OCI-LY1 (cell line): Measurements from ENCODE around the gene SPOCK1.

Source experiments
- H2AFZ ChIP-seq: fragments of 200-600 bp; sonication (generic), shearing (Covaris generic); 2 replicates; pipeline ENCODE4 v1.6.0; 2014; ENCODE audit warnings: antibody characterized with exemption, mild to moderate bottlenecking, low read length
- H3F3A ChIP-seq: fragments of 200-600 bp; sonication (generic), shearing (Covaris generic); 2 replicates; pipeline ENCODE4 v1.6.0; 2014; ENCODE audit warnings: mild to moderate bottlenecking, antibody characterized with exemption, low read length, moderate library complexity; ENCODE audit not compliant: insufficient read depth
- H3K27ac ChIP-seq: fragments of 200-600 bp; sonication (generic); 2 replicates; pipeline ENCODE4 v1.5.1; 2014; ENCODE audit warnings: low read length, mixed run types, mild to moderate bottlenecking, low read depth; ENCODE audit not compliant: poor library complexity, severe bottlenecking
- H3K27me3 ChIP-seq: fragments of 200-600 bp; sonication (generic); 2 replicates; pipeline ENCODE4 v1.6.0; 2014; ENCODE audit warnings: antibody characterized with exemption, mild to moderate bottlenecking, low read length, moderate library complexity; ENCODE audit not compliant: insufficient read depth
- H3K36me3 ChIP-seq: fragments of 200-600 bp; sonication (generic); 2 replicates; pipeline ENCODE4 v1.6.1; 2014; ENCODE audit warnings: mild to moderate bottlenecking, antibody characterized with exemption, low read length, moderate library complexity, mixed read lengths; ENCODE audit not compliant: insufficient read depth
- H3K4me1 ChIP-seq: fragments of 200-600 bp; sonication (generic); 2 replicates; pipeline ENCODE4 v1.5.1; 2014; ENCODE audit warnings: mild to moderate bottlenecking, low read length, moderate library complexity; ENCODE audit not compliant: insufficient read depth, severe bottlenecking
- H3K4me2 ChIP-seq: fragments of 200-600 bp; sonication (generic), shearing (Covaris generic); 2 replicates; pipeline ENCODE4 v1.6.1; 2014; ENCODE audit warnings: low read length
- H3K4me3 ChIP-seq: fragments of 200-600 bp; sonication (generic); 2 replicates; pipeline ENCODE4 v1.5.1; 2014; ENCODE audit warnings: low read length, low read depth, mild to moderate bottlenecking, mixed read lengths; ENCODE audit not compliant: poor library complexity, severe bottlenecking
- H3K79me2 ChIP-seq: fragments of 200-600 bp; shearing (Covaris generic); 2 replicates; pipeline ENCODE4 v1.6.1; 2016; ENCODE audit warnings: mixed run types, low read length, mixed read lengths; ENCODE audit not compliant: insufficient read depth
- H3K9ac ChIP-seq: fragments of 200-600 bp; sonication (generic), shearing (Covaris generic); 2 replicates; pipeline ENCODE4 v1.6.1; 2014; ENCODE audit warnings: mild to moderate bottlenecking, low read length, mixed read lengths
- H3K9me2 ChIP-seq: fragments of 200-600 bp; sonication (generic), shearing (Covaris generic); 2 replicates; pipeline ENCODE4 v1.6.1; 2014; ENCODE audit warnings: low read depth, mild to moderate bottlenecking, low read length, mixed read lengths
- H3K9me3 ChIP-seq: fragments of 200-600 bp; shearing (Covaris generic); 2 replicates; pipeline ENCODE4 v1.6.1; 2014; ENCODE audit warnings: low read length, mixed read lengths
- H4K20me1 ChIP-seq: fragments of 200-600 bp; sonication (generic), shearing (Covaris generic); 2 replicates; pipeline ENCODE4 v1.6.0; 2016; ENCODE audit warnings: mild to moderate bottlenecking, low read length; ENCODE audit not compliant: insufficient read depth
- CTCF ChIP-seq: fragments of 200-600 bp; sonication (generic), shearing (Covaris generic); IDR thresholded peaks from 2 replicates; pipeline ENCODE4 v1.5.1; 2017; ENCODE audit warnings: mild to moderate bottlenecking, antibody characterized with exemption, low read length, moderate library complexity, mixed read lengths
- EZH2 ChIP-seq: fragments of 200-600 bp; sonication (generic), shearing (Covaris generic); IDR thresholded peaks from 2 replicates; pipeline ENCODE4 v1.8.0; 2017; ENCODE audit warnings: borderline replicate concordance, mixed run types, mild to moderate bottlenecking, antibody characterized with exemption, low read length, moderate library complexity, mixed read lengths

Gene SPOCK1

GRCh38 chr5:137155261-137156000 lies 343.7 kb downstream of the SPOCK1 start:
- Histone ChIP-seq H3K4me2 (no peak overlapping the region), H3K9ac (no peak overlapping the region), H3K4me3 (no peak overlapping the region), H4K20me1 (no peaks in the 10 kb centered on the region), H3K27me3 (no peaks in the 10 kb centered on the region), H3K4me1 (no peaks in the 10 kb centered on the region), H2AFZ (no peak overlapping the region), H3K9me2 (no peaks in the 10 kb centered on the region), H3K36me3 (no peaks in the 10 kb centered on the region), H3K27ac (no peak overlapping the region), H3K79me2 (no peaks in the 10 kb centered on the region), H3F3A (no peaks in the 10 kb centered on the region), H3K9me3 (no peaks in the 10 kb centered on the region)
- TF ChIP-seq EZH2, result no peak
- no peak for TF ChIP-seq CTCF

GRCh38 chr5:137152616-137153015 lies 346.5 kb downstream of the SPOCK1 start:
- Histone ChIP-seq H3K27ac (no peak overlapping the region), H3K36me3 (no peaks in the 10 kb centered on the region), H3K27me3 (no peaks in the 10 kb centered on the region), H3K4me2 (no peak overlapping the region), H3K79me2 (no peaks in the 10 kb centered on the region), H4K20me1 (no peaks in the 10 kb centered on the region), H3K4me1 (no peaks in the 10 kb centered on the region), H3K9me2 (no peaks in the 10 kb centered on the region), H3K9me3 (no peaks in the 10 kb centered on the region), H3F3A (no peaks in the 10 kb centered on the region), H2AFZ (no peak overlapping the region), H3K9ac (no peak overlapping the region), H3K4me3 (no peak overlapping the region)
- TF ChIP-seq CTCF (no peak), EZH2 (no peak)

GRCh38 chr5:137148655-137149054 lies 350.5 kb downstream of the SPOCK1 start:
- Histone ChIP-seq H3K79me2 (no peaks in the 10 kb centered on the region), H3K9me2 (no peaks in the 10 kb centered on the region), H3K27me3 (no peaks in the 10 kb centered on the region), H2AFZ (no peak overlapping the region), H3K36me3 (no peaks in the 10 kb centered on the region), H4K20me1 (no peaks in the 10 kb centered on the region), H3K4me2 (no peak overlapping the region), H3K9me3 (no peaks in the 10 kb centered on the region), H3K4me1 (no peaks in the 10 kb centered on the region), H3K27ac (no peak overlapping the region), H3F3A (no peaks in the 10 kb centered on the region), H3K4me3 (no peak overlapping the region), H3K9ac (no peak overlapping the region)
- TF ChIP-seq EZH2, result no peak
- no peak for TF ChIP-seq CTCF
